GM18867 (cell line): Measurements from ENCODE around the gene TTLL3.
"Not testable (repeated sequence)": the region's sequence is repeated elsewhere in the genome, so short reads cannot be mapped to it uniquely, and the experiment has no call there.

ENCODE experiments used
- ATAC-seq: cut with Tn5 transposase; IDR thresholded peaks from one replicate; pipeline ENCODE4 v1.9.1; 2021; ENCODE audit warnings: mild to moderate bottlenecking, moderate library complexity; ENCODE audit not compliant: unreplicated experiment

TTLL3 gene

DNA sequence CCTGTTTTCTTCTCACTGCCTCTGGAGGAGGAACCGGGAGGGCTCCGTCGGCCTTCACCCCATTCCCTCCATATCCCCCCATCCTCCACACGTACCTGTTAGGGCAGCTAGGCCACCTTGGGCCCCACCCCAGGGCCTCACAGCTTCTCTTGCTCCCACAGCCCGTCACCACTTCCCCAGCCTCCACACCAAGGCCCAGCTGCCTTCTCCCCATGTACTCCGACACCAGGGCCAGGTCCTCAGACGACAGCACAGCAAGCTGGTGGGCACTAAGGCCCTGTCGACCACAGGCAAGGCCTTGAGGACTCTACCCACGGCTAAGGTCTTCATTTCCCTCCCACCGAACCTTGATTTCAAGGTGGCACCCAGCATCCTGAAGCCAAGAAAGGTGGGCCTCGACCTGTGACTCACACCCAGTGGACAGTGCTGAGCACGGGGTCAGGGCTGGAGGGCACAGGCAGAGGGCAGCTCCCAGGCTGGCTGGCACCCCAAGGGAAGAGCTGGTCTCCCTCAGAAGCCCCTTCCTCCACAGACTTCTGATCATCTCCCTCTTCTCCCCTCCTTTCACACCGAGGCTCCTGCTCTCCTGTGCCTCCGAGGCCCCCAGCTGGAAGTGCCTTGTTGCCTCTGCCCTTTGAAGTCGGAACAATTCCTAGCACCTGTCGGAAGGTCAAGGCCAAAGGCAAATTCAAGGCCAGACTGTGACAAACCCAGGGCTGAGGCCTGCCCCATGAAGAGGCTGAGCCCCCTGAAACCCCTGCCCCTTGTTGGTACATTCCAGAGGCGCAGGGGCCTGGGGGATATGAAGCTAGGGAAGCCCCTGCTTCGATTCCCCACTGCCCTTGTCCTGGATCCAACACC, 24.7 kb downstream of the TTLL3 start:
- no peak for ATAC-seq

DNA sequence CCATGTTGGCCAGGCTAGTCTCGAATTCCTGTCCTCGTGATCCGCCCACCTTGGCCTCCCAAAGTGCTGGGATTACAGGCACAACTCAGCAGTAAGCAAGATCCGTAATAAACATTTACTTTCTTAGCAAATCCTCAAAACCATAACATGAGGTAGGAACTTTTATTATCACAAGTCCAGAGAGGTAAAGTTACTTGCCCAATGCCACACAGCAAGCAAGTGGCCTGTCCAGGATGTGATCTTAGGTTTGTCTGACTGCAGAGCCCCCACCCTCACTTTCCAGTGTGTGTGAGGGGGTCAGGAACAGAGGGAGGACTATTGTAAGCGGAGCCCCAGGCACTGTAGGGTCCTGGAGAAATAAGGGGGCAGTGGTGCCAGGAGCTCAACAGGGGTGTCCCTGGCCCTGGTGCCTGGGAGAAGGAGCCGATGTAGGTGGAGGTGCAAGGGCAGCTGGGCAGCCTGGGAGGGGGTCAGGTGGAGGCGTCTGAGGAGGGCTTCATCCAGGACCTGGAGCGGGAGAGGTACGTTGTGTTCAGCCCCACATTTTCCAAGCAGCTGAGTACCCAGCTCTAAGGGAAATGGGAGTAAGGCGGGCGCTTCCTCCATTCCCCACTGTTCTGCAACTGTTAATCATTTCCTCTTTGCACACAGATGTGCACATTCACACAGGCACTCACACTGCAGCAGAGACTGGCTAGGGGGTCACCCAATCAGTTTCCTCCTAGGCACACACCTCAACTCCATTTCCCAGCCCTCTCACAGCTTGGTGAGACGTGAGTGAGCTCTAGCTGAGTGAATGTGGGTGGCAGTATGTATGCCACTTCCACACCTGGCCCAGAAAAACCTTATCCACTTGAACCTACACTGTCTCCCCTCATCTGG, 27.9 kb downstream of the TTLL3 start:
- ATAC-seq, result no peak

DNA sequence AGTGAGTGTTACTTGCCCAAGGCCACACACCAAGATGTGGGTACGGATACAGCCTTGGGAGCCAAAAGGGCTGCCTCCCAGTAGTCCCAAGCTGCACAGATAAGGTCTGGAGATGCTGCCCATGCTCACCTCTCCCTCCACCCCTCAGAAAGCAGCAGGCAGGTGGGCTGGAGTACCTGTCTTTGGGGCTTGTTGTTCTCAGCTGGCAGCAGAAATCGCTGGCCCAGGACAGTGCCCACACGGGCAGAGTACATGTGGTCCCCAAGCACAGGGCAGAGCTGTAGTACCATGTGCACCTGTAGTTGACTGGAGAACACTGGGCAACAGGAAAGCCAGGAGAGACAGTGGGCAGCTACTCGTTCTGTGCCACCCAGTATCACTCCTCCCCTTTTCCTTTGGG, 28.8 kb downstream of the TTLL3 start:
- ATAC-seq, result no peak

DNA sequence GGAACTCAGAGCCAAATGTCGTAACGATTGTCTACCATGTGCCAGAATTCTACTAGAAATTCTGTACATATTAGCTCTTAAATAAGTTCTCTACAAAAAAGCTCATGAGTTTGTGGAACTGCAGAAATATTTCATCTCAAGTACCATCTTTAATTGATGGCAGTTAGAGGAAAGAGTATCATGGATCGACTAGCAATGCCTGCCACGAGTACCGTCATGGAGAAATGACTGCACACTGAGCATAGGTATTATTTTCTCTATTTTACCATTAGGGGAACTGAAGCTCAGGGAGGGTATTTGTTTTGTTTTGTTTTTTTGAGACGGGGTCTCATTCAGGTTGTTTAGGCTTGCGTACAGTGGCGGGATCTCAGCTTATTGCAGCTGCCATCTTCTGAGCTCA, 31.0 kb downstream of the TTLL3 start:
- no peak for ATAC-seq

DNA sequence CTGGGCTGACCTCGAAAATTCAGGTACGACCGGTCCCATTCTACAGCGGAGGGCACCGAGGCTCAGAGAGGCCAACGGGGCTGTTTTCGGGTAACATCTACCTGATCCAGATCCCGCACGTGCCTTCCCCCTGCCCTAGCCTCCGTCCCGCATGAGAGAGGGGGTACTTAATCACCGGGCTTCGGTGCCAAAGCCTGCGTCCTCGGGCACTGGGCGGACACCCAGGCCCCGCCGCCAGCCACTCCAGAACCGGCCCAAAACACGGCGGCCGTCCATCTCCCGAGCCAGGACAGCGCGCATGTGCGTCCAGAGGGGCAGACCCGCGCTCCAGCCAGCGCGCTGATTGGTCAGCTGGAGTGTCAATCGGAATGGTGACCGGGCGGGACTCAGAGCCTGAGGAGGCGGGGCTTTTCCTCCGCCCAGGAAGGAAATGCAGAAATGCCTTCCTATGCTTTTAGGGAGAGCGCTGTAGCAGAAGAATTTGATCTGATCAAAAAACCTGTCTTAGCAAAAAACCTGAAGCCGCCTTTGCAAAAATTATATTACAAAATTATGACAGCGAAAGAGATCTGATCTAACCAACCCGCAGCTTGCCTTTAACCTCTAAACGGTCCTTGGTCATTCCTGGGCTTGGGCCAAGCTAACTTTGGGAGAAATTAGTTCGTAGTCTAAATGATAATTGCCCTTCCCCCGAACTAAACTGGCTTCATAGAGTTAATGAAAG, 33.8 kb downstream of the TTLL3 start, which contains the start of gene RPUSD3:
Gene RPUSD3 (minus strand): TSS at position 294 of the 724 bp plus-strand sequence. CDS start 18 bp downstream, at position 276.
- ATAC-seq, result peak; percentile 98

DNA sequence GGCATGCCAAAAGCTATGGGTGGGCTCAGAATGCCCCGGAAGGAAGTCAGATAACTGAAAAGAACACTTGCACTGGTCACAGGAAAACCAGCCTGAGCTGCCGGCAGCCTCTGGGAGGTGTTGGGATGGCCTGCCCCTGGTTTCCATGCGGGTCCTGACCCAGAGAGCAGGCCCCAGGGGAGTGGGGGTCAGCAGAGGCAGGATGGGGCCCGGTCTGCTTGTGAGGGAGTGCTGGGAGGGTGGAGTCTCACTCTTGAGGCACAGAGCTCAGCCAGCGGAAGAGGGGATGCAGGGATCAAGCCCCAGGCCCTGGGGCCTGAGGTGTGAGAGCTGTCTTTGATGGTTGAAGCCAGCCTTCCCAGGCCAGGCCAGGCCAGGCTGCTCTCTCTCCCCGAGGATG, 36.2 kb downstream of the TTLL3 start:
- no peak for ATAC-seq

DNA sequence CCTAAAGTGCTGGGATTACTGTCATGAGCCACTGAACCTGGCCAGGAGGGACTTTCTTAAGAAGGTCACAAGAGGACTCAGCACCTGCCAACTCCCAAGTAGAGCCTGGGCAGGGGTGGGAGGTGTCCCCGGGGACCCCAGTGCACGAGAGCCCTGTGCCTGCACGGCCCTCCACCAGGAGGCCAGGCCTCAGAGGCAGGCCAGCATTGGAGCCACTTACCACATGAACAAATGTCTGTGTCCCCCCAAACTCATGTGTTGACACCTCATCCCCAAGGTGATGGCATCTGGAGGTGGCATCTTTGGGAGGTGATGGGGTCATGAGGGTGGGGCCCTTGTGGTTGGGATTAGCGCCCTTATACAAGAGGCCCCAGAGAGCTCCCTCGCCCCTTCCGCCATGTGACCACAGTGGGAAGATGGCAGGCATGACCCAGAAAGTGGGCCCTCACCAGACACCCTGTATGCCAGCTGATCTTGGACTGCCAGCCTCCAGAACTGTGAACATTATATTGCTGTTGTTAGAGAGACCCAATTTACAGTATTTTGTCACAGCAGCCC, 36.9 kb downstream of the TTLL3 start:
- ATAC-seq, result no peak

DNA sequence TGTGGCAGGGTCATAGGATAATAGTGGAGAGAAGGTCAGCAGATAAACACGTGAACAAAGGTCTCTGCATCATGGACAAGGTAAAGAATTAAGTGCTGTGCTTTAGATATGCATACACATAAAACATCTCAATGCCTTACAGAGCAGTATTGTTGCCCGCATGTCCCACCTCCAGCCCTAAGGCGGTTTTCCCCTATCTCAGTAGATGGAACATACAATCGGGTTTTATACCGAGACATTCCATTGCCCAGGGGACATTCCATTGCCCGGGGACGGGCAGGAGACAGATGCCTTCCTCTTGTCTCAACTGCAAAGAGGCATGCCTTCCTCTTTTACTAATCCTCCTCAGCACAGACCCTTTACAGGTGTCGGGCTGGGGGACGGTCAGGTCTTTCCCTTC, 37.8 kb downstream of the TTLL3 start:
- ATAC-seq, result not testable (repeated sequence)

DNA sequence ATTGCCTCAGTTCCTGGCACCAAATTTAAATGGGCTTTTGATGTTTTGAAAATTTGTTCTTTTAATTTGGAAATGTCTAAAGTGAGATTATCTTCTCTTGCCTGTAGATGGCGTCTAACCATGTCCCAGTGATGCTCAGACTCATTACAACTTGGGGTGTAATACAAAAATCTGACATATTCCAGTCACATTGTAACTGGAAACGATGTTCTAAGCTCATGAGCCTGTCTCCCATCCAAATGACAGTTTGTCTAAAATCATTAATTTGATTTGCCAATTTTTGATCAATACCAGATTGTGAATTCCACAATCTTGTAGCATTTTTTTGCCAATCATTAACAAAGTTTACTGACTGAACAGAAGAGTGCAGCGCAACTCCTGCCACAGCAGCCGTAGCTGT, 38.8 kb downstream of the TTLL3 start:
- not testable (repeated sequence) for ATAC-seq

DNA sequence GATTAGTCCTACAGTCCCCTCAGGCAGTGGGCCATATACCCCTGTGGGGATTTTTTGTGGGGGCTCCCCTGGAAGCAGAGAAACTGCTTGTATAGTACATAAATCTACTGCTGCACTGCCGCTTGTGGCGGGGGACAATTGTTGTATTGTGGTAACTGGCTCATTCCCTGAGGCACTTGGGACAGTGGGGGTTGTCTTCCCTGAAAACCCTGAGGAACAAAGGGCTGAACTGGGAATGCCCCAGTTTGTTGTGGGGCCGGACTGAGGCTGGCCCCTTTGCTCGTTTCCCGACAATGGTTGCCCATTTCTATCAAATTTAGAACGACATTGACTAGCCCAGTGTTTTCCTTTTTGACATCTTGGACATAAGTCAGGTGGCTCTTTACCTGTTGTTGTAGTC, 41.3 kb downstream of the TTLL3 start:
- ATAC-seq, result not testable (repeated sequence)

DNA sequence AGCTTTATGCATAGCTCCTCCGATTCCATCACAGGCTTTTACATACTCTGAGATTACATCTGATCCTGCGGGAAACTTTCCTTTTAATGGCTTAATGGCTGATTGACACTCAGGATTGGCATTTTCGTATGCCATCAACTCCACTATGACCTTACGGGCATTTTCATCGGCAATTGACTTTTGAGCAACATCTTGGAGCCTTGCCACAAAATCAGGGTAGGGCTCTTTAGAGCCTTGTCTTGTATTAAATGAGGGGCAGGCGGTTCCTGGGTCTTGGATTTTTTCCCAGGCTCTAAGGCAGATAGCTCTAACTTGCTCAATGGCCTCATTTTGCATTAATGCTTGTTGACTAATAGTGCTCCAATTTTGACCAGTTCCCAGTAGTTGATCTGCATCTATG, 41.9 kb downstream of the TTLL3 start:
- ATAC-seq, result not testable (repeated sequence)

DNA sequence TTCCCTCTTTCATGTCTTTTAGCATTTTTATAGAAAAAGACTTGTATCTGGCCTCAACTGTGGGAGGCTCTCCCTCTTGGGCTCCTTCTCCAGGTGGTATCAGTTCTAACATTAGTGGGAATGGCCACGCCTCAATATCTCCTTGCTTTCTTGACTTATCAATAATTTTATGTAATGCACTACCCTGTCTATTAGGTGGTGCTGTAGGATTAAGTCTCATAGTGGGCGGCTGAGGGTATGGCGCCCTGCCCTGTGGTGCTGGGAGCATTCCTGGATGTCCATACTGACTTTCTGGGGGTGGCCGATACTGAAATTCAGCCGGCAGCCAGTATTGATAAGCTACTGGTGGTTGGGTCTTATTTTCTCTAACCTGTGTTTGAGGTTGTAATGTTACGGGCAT, 42.5 kb downstream of the TTLL3 start:
- no peak for ATAC-seq

DNA sequence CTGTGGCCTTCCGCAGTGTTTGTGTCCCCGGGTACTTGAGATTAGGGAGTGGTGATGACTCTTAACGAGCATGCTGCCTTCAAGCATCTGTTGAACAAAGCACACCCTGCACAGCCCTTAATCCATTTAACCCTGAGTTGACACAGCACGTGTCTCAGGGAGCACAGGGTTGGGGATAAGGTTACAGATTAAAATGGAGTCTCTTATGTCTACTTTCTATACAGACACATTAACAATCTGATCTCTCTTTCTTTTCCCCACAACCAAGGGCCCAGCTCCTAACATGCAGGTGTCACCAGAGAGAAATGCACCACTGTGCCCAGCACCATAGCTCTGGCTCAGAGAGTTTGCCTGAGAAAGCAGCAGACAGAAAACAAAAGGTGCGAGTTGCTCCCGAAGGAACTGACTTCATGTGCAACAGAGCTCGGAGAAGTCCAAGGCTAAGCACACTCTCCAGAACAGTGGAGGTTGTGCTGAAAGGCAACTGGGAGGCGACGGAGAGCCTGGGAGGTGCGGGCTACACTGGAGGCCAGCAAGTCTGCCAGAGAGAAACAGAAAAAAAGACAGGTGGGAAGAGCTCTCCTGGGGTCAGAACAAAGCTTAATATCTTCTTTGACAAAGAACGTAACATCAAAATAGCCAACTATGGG, 44.4 kb downstream of the TTLL3 start:
- ATAC-seq, result not testable (repeated sequence)

DNA sequence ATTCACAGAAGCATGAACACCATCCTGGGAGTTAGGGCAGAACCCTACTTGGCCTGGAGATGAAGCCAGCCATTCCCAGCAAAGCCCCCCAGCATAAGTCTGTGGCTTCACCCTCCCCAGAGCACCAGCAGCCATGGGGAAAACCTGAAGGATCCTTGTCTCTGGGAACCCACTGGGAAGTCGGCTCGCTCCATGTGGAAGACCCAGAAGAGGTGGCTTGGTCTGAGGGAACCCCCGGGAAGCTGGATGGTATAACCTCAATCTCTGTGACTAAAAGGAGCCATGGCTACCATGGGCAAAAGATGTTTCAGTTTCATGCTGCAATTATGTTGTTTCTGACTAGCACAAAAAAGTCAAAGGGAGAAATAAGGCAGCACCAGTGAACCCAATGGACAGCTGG, 45.5 kb downstream of the TTLL3 start:
- ATAC-seq, result no peak

DNA sequence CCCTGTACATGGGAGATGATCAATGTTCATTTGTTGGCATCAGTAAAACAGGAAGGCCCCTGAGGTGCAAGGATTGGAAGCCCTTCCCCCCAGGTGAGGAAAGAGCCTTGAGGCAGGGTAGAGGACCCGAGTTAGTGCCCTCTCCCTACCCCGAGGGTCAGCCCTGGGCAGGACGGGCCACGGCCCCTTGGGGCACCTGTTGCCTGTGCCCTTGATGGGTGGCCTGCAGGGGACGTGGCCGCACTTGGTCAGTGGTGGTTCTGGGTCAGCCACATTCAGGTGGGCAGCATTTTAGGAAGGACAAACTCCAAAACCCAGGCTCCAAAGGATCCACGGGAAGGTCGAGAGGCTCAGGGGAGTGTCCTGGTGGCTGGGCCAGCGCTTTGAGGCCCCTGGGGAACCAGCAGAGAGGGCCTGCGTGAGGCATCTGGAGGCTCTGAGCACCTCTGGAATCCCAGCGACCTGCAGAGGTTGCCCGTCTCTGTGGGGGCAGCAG, 49.5 kb downstream of the TTLL3 start:
- no peak for ATAC-seq

DNA sequence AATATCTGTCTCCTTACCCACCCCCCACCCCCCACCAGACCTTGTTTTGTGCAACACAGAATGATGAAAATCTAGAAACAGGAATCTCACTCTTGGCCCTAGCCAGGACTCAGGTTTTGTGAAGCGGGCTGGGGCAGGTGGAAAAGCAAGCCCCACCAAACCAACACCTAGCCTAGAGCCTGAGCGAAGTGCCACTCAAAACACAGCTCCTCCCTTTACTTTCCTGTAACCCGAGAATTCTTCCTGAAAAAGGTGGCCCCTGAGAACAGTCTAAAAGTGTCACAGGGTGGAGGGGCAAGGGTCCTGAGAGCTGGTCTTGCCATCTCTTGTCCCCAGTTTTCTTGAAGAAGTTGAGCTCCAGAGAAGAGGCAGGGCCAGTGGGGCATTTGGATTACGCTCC, 51.1 kb downstream of the TTLL3 start:
- no peak for ATAC-seq

DNA sequence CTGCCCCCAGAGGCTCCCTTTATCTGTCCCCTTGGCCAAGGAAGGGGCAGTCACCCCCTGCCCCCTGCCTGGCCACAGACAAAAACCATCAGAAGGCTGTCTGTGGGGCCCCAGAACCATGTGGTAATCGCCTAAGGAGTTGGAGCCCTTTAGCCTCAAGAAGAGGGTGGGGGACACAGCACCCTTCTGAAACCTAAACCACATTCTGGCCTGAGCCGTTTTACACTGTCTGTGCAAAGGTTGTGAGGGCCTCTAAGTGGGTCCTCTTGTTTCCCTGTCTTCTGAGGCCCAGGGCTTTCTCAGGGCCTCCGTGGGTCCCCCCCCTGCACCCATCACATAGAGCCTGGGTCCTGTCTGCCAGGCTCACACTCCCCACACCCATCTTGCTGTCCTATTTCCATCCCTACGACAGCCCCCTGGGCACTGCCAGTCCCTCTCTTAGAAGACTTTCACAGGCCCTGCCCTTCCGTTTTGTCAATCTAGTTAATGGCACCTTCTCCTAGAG, 51.6 kb downstream of the TTLL3 start:
- no peak for ATAC-seq

DNA sequence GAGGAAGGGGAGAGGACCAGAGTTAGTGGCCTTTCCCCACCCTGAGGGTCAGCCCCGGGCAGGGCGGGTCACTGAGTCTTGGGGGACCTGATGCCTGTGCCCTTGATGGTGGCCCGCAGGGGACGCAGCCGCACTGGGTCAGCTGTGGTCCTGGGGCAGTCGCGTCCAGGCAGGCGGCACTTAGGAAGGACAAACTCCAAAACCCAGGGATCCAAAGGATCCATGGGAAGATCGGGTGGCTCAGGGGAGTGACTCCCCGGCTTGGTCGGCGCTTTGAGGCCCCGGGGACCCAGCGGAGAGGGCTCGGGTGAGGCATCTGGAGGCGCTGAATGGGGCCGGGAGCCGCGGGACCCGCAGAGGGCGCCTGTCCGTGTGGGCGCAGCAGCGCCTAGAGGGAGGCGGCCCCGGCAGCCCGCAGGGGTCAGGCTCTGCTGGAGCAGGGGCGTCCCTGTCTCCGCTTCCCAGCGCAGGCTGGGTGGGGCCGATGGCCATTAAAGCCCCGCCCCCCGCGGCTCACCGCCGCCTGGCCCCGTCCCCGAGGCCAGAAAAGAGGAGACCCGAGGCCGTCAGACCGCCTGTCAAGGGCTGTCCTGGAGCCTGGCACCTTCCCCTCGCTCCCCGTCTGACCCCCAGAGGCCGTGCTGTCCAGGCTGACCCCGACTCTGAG, 52.5 kb downstream of the TTLL3 start:
- ATAC-seq, result no peak

DNA sequence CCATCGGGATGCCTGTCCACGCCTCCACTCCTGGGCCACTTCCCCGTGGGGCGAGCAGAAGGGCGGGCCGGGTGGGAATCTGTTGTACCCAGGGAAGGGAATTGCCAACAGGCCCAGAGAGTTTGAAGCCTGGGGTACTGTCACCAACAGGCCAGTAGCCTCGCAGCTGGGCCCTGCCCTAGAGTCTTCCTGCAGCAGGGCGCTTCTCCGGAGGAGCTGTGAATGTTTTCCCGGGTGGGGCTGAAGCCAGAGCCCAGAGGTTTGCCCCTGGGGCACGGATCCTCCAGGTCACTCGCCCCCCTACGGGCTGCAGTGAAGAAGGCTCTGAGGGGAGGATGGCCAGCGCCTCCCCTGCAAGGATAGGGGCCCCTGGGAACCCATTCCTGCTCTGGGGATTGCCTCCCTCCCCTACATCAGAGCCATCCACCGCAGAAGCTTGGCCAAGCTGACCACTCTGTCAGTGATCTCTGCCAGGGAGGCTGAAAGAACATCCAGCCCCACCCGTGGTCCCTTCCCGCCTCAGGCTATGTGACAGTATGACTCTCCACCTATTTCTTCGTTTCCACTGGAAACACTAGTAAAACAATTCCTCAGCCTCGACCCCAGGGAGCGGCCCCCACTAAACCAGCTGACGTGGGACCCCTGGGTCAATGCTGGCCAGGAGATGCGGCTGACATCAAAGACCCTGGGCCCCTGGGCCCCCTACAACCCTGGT, 53.2 kb downstream of the TTLL3 start:
- ATAC-seq, result no peak
